GM23338 (cell line): ENCODE measurements around the gene TFF1. TPM values are rescaled to one million over a fixed set of nuclear protein-coding genes. Genes with fewer than 3 reads are reported as not detected.

ENCODE experiments used
- ATAC-seq: fragments of 200-7000 bp; cut with Tn5 transposase; 3 replicates; pipeline ENCODE4 v1.9.1; 2020
- DNase-seq: peaks from one replicate; pipeline ENCODE4 v3.0.0-alpha.2; 2015; ENCODE audit warnings: low spot score
- H2AFZ ChIP-seq: fragments of 200-600 bp; sonication (generic); 2 replicates; pipeline ENCODE4 v1.8.0; 2016; ENCODE audit warnings: antibody characterized with exemption, mild to moderate bottlenecking, moderate library complexity
- H3F3A ChIP-seq: fragments of 200-600 bp; sonication (generic); replicated peaks from 2 replicates; pipeline ENCODE4 v1.8.0; 2017; ENCODE audit warnings: antibody characterized with exemption, mixed run types, low read depth
- H3K27ac ChIP-seq: fragments of 200-600 bp; sonication (generic); 2 replicates; pipeline ENCODE4 v1.6.1; 2016; ENCODE audit warnings: low read depth
- H3K27me3 ChIP-seq: fragments of 200-600 bp; sonication (generic); 2 replicates; pipeline ENCODE4 v1.8.0; 2016; ENCODE audit warnings: mild to moderate bottlenecking, mixed run types, moderate library complexity; ENCODE audit not compliant: insufficient read depth
- H3K36me3 ChIP-seq: fragments of 200-600 bp; sonication (generic); 2 replicates; pipeline ENCODE4 v1.8.0; 2016; ENCODE audit warnings: mild to moderate bottlenecking; ENCODE audit not compliant: insufficient read depth
- H3K4me1 ChIP-seq: fragments of 200-600 bp; sonication (generic); 2 replicates; pipeline ENCODE4 v1.8.0; 2016; ENCODE audit warnings: mild to moderate bottlenecking, moderate library complexity; ENCODE audit not compliant: insufficient read depth
- H3K4me2 ChIP-seq: fragments of 200-600 bp; sonication (generic); 2 replicates; pipeline ENCODE4 v1.7.1; 2017; ENCODE audit warnings: mixed run types
- H3K4me3 ChIP-seq: fragments of 200-600 bp; sonication (generic); 2 replicates; pipeline ENCODE4 v1.6.1; 2016; ENCODE audit warnings: mixed run types
- H3K79me2 ChIP-seq: fragments of 200-600 bp; sonication (generic); replicated peaks from 2 replicates; pipeline ENCODE4 v1.8.0; 2017; ENCODE audit warnings: mild to moderate bottlenecking; ENCODE audit not compliant: insufficient read depth
- H3K9me2 ChIP-seq: fragments of 200-600 bp; sonication (generic); 2 replicates; pipeline ENCODE4 v1.8.0; 2017; ENCODE audit not compliant: insufficient read depth
- H4K20me1 ChIP-seq: fragments of 200-600 bp; sonication (generic); replicated peaks from 2 replicates; pipeline ENCODE4 v1.8.0; 2017; ENCODE audit warnings: mild to moderate bottlenecking; ENCODE audit not compliant: insufficient read depth
- H3K27ac Mint-ChIP-seq: 2 replicates; pipeline ENCODE4 v1.8.0; 2020; ENCODE audit warnings: inconsistent platforms, mild to moderate bottlenecking, moderate library complexity, mixed read lengths
- H3K27me3 Mint-ChIP-seq: 3 replicates; pipeline ENCODE4 v1.8.0; 2022; ENCODE audit warnings: low read depth, mild to moderate bottlenecking, moderate library complexity, mixed read lengths, inconsistent platforms; ENCODE audit not compliant: insufficient read depth, poor library complexity
- H3K36me3 Mint-ChIP-seq: 3 replicates; pipeline ENCODE4 v1.8.0; 2021; ENCODE audit warnings: low read depth, mild to moderate bottlenecking, inconsistent platforms, moderate library complexity, mixed read lengths
- H3K4me1 Mint-ChIP-seq: 3 replicates; pipeline ENCODE4 v1.8.0; 2020; ENCODE audit warnings: mild to moderate bottlenecking, inconsistent platforms, mixed read lengths
- H3K4me3 Mint-ChIP-seq: 3 replicates; pipeline ENCODE4 v1.8.0; 2021; ENCODE audit warnings: moderate library complexity, mild to moderate bottlenecking, inconsistent platforms, mixed read lengths
- H3K9me3 Mint-ChIP-seq: 3 replicates; pipeline ENCODE4 v1.8.0; 2020; ENCODE audit warnings: moderate library complexity, mild to moderate bottlenecking, inconsistent platforms, mixed read lengths
- EZH2 ChIP-seq: fragments of 200-600 bp; sonication (generic); IDR thresholded peaks from one replicate; pipeline ENCODE4 v1.8.0; 2017; ENCODE audit warnings: antibody characterized with exemption, mild to moderate bottlenecking, low read depth; ENCODE audit not compliant: unreplicated experiment
- EZH2phosphoT487 ChIP-seq: fragments of 200-600 bp; sonication (generic); IDR thresholded peaks from one replicate; pipeline ENCODE4 v1.8.1; 2018; ENCODE audit warnings: antibody characterized with exemption; ENCODE audit not compliant: unreplicated experiment
- JUNB ChIP-seq: IDR thresholded peaks from one replicate; pipeline ENCODE4 v1.6.1; 2016; ENCODE audit warnings: antibody characterized with exemption; ENCODE audit not compliant: unreplicated experiment
- NANOG ChIP-seq: IDR thresholded peaks from 2 replicates; pipeline ENCODE4 v1.6.1; 2016; ENCODE audit warnings: antibody characterized with exemption, borderline replicate concordance
- POLR2AphosphoS5 ChIP-seq: IDR thresholded peaks from 2 replicates; pipeline ENCODE4 v1.6.1; 2016; ENCODE audit warnings: antibody characterized with exemption, low read depth
- STAT1 ChIP-seq: IDR thresholded peaks from one replicate; pipeline ENCODE4 v1.6.1; 2016; ENCODE audit warnings: antibody characterized with exemption; ENCODE audit not compliant: unreplicated experiment
- ZNF114 ChIP-seq: fragments of 250-450 bp; sonication (Bioruptor Pico); IDR thresholded peaks from 2 replicates; pipeline ENCODE4 v1.5.0; 2020; ENCODE audit warnings: mild to moderate bottlenecking, moderate library complexity
- polyA plus RNA-seq: library from polyadenylated mRNA; unstranded; fragments of >200 nt; fragmentation: Nextera tagmentation; extraction: Ambion mirVana; gene quantifications from 2 replicates; pipeline ENCODE4 v1.2.1, GENCODE V29; 2016
- total RNA-seq: library from RNA; depleted of rRNA; stranded (reverse); fragments of >200 nt; shearing (Covaris generic); gene quantifications from 2 replicates; pipeline ENCODE4 v1.2.3, GENCODE V29; 2014
- TF ChIP-seq, protein P1 (sequence below), 2 experiments: fragments of 200-600 bp in 1 of 2; sonication (generic) in 1 of 2; conservative IDR thresholded peaks; 2 replicates each; pipeline versions ENCODE4 v1.5.1 to v1.6.1; 2016 to 2017; ENCODE audit warnings: antibody characterized with exemption in 2 of 2, low read depth in 2 of 2, mild to moderate bottlenecking in 2 of 2, moderate library complexity in 1 of 2
- TF ChIP-seq, protein P2 (sequence below): fragments of 250-450 bp; sonication (Bioruptor Pico); IDR thresholded peaks from 2 replicates; pipeline ENCODE4 v1.5.0; 2020; ENCODE audit warnings: mild to moderate bottlenecking, moderate library complexity
- TF ChIP-seq, protein P3 (sequence below): IDR thresholded peaks from 2 replicates; pipeline ENCODE4 v1.6.1; 2016; ENCODE audit warnings: antibody characterized with exemption

The TFF1 gene
- total and polyA plus RNA-seq, 2 experiments from 2014 or later = not detected

DNA sequence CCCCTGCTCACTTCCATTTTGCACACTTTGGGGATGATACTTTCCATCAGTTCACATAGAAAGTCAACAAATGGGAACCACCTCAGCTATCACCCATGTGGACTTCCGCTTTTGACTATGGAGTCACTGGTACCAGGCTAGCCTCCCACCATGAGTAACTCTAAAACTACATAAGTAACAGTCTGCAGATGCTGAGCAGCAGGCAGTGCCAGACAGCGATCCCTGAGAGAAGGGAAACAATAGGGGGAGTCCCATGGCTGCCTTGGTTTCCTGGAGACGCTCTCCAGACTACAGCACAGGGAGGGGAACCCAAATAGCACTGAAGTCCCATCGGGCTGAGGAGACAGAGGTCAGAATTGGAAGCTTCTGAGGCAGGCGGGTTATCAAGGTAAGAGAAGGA is 12.7 kb downstream of the TFF1 start (continued):
- TF ChIP-seq, protein P1, sequence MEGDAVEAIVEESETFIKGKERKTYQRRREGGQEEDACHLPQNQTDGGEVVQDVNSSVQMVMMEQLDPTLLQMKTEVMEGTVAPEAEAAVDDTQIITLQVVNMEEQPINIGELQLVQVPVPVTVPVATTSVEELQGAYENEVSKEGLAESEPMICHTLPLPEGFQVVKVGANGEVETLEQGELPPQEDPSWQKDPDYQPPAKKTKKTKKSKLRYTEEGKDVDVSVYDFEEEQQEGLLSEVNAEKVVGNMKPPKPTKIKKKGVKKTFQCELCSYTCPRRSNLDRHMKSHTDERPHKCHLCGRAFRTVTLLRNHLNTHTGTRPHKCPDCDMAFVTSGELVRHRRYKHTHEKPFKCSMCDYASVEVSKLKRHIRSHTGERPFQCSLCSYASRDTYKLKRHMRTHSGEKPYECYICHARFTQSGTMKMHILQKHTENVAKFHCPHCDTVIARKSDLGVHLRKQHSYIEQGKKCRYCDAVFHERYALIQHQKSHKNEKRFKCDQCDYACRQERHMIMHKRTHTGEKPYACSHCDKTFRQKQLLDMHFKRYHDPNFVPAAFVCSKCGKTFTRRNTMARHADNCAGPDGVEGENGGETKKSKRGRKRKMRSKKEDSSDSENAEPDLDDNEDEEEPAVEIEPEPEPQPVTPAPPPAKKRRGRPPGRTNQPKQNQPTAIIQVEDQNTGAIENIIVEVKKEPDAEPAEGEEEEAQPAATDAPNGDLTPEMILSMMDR (conservative IDR thresholded peaks at IDR 0.05; ENCODE audit: low read depth in 2 of 2) = no peak
- no peak for TF ChIP-seq EZH2
- no peak for TF ChIP-seq ZNF114 (CRISPR knock-in tag)
- no peak for TF ChIP-seq NANOG

DNA sequence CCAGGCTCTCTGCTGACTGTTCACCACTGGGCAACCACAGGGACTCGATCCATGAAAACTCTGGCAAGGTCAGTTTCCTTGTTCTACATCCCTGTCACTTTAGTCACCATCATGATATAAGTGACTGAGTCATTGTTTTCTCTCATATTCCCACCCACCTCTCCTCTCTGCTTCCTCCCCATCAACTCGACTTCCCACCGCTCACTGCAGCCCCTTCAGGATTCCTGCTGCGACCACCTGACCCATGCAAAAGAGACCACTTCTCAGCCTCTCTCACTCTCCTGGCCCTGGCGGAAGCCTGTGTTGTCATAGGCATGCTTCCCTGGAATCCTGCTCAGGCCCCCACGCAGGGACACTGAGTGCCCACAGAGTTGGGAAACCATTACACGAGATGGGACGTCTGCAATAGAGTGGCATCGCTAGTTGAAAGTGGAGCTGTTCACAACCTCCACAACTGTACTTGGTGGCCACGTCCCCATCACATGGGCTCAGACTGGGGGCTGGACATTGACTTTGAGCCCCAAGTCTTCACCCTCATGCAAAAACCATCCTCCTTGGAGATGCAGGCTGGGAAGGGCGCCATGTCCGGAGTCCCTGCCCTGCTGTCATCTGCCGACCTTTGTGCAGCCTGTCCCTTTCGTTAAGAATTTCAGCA is 13.8 kb downstream of the TFF1 start:
- Histone ChIP-seq H3F3A (no peaks in the 10 kb centered on the region), H4K20me1 (no peaks in the 10 kb centered on the region), H3K4me1 (no peaks in the 10 kb centered on the region), H3K9me2 (0 out of 2 replicates have a peak, but pooled peaks cover 9% of the 10 kb centered on the region), H3K4me3 (no peak overlapping the region), H3K27me3 (no peaks in the 10 kb centered on the region), H3K79me2 (no peaks in the 10 kb centered on the region), H3K27ac (no peak overlapping the region), H2AFZ (no peak overlapping the region), H3K4me2 (no peak overlapping the region), H3K36me3 (no peaks in the 10 kb centered on the region)
- Mint-ChIP-seq H3K9me3 (peaks cover 4% of the 10 kb centered on the region; the same call in 2 of the 3 replicates), H3K4me3 (no peak overlapping the region), H3K4me1 (no peaks in the 10 kb centered on the region), H3K36me3 (no peaks in the 10 kb centered on the region; the same call in 2 of the 3 replicates), H3K27ac (no peak overlapping the region), H3K27me3 (peaks cover 9% of the 10 kb centered on the region)
- ATAC-seq (no peak), DNase-seq (no peak)
- TF ChIP-seq, protein P2, sequence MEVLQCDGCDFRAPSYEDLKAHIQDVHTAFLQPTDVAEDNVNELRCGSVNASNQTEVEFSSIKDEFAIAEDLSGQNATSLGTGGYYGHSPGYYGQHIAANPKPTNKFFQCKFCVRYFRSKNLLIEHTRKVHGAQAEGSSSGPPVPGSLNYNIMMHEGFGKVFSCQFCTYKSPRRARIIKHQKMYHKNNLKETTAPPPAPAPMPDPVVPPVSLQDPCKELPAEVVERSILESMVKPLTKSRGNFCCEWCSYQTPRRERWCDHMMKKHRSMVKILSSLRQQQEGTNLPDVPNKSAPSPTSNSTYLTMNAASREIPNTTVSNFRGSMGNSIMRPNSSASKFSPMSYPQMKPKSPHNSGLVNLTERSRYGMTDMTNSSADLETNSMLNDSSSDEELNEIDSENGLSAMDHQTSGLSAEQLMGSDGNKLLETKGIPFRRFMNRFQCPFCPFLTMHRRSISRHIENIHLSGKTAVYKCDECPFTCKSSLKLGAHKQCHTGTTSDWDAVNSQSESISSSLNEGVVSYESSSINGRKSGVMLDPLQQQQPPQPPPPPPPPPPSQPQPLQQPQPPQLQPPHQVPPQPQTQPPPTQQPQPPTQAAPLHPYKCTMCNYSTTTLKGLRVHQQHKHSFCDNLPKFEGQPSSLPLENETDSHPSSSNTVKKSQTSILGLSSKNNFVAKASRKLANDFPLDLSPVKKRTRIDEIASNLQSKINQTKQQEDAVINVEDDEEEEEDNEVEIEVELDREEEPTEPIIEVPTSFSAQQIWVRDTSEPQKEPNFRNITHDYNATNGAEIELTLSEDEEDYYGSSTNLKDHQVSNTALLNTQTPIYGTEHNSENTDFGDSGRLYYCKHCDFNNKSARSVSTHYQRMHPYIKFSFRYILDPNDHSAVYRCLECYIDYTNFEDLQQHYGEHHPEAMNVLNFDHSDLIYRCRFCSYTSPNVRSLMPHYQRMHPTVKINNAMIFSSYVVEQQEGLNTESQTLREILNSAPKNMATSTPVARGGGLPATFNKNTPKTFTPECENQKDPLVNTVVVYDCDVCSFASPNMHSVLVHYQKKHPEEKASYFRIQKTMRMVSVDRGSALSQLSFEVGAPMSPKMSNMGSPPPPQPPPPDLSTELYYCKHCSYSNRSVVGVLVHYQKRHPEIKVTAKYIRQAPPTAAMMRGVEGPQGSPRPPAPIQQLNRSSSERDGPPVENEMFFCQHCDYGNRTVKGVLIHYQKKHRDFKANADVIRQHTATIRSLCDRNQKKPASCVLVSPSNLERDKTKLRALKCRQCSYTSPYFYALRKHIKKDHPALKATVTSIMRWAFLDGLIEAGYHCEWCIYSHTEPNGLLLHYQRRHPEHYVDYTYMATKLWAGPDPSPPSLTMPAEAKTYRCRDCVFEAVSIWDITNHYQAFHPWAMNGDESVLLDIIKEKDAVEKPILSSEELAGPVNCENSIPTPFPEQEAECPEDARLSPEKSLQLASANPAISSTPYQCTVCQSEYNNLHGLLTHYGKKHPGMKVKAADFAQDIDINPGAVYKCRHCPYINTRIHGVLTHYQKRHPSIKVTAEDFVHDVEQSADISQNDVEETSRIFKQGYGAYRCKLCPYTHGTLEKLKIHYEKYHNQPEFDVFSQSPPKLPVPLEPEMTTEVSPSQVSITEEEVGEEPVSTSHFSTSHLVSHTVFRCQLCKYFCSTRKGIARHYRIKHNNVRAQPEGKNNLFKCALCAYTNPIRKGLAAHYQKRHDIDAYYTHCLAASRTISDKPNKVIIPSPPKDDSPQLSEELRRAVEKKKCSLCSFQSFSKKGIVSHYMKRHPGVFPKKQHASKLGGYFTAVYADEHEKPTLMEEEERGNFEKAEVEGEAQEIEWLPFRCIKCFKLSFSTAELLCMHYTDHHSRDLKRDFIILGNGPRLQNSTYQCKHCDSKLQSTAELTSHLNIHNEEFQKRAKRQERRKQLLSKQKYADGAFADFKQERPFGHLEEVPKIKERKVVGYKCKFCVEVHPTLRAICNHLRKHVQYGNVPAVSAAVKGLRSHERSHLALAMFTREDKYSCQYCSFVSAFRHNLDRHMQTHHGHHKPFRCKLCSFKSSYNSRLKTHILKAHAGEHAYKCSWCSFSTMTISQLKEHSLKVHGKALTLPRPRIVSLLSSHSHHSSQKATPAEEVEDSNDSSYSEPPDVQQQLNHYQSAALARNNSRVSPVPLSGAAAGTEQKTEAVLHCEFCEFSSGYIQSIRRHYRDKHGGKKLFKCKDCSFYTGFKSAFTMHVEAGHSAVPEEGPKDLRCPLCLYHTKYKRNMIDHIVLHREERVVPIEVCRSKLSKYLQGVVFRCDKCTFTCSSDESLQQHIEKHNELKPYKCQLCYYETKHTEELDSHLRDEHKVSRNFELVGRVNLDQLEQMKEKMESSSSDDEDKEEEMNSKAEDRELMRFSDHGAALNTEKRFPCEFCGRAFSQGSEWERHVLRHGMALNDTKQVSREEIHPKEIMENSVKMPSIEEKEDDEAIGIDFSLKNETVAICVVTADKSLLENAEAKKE = no peak
- no peak for TF ChIP-seq STAT1
- TF ChIP-seq, protein P1 (conservative IDR thresholded peaks at IDR 0.05; ENCODE audit: low read depth in 2 of 2) = no peak
- no peak for TF ChIP-seq JUNB
- no peak for TF ChIP-seq EZH2phosphoT487
- TF ChIP-seq, protein P3, sequence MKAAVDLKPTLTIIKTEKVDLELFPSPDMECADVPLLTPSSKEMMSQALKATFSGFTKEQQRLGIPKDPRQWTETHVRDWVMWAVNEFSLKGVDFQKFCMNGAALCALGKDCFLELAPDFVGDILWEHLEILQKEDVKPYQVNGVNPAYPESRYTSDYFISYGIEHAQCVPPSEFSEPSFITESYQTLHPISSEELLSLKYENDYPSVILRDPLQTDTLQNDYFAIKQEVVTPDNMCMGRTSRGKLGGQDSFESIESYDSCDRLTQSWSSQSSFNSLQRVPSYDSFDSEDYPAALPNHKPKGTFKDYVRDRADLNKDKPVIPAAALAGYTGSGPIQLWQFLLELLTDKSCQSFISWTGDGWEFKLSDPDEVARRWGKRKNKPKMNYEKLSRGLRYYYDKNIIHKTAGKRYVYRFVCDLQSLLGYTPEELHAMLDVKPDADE = no peak
- TF ChIP-seq EZH2 = no peak
- no peak for TF ChIP-seq POLR2AphosphoS5
